ENCODE results near the gene NDUFS7.

DNA sequence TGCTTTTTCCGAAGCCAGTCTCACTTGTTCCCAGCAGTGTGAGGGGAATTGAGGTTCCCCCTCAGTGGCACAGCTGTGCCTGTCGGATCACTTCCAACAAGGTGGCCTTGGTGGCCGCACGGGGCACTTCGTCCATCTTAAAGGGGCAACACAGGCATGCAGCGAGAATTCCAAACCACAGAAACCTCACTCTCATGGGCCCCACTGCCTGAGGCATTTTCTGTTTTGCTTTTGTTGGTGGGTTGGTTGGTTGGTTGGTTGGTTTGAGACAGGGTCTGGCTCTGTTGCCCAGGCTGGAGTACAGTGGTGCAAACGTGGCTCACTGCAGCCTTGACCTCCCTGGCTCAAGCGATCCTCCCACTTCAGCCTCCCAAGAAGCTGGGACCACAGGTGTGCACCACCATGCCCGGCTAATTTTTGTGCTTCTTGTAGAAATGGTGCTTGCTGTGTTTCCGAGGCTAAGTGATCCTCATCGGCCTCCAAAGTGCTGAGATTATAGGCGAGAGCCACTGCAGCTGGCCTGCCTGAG is 3.7 kb upstream of the NDUFS7 start:
- TF ChIP-seq MYC (IDR thresholded peaks at IDR 0.05; ENCODE audit: low read depth, low read length) = no peak
- TF ChIP-seq FOS (IDR thresholded peaks at IDR 0.05; ENCODE audit: borderline replicate concordance, insufficient read depth, low read length) = no peak
